HL-60 (cell line): ENCODE data around the gene ADPGK.

Experiments used
- DNase-seq, 2 experiments: peaks; one replicate each; pipeline ENCODE4 v3.0.0-alpha.2; 2010 to 2020; ENCODE audit warnings: low read depth in 1 of 2, low spot score in 1 of 2
- H3K27ac ChIP-seq: fragments of 250-450 bp; sonication (Bioruptor Pico); replicated peaks from 2 replicates; pipeline ENCODE4 v1.5.1; 2020; ENCODE audit warnings: mild to moderate bottlenecking, moderate library complexity
- H3K27me3 ChIP-seq: fragments of 250-450 bp; sonication (Bioruptor Pico); 2 replicates; pipeline ENCODE4 v1.5.1; 2021; ENCODE audit warnings: mild to moderate bottlenecking, moderate library complexity; ENCODE audit not compliant: insufficient read depth, poor library complexity, severe bottlenecking
- H3K4me3 ChIP-seq: replicated peaks from 2 replicates; pipeline ENCODE4 v1.5.1; 2011; ENCODE audit warnings: mild to moderate bottlenecking, control low read depth, low read length; ENCODE audit not compliant: insufficient read depth
- GABPA ChIP-seq: IDR thresholded peaks from 2 replicates; pipeline ENCODE4 v1.6.1; 2012; ENCODE audit warnings: low read depth
- POLR2AphosphoS5 ChIP-seq: IDR thresholded peaks from 2 replicates; pipeline ENCODE4 v1.6.1; 2012; ENCODE audit warnings: low read depth
- SPI1 ChIP-seq: IDR thresholded peaks from 2 replicates; pipeline ENCODE4 v1.6.1; 2012; ENCODE audit warnings: low read depth, mild to moderate bottlenecking, borderline replicate concordance
- TF ChIP-seq, protein P1 (sequence below): IDR thresholded peaks from 2 replicates; pipeline ENCODE4 v1.6.1; 2012; ENCODE audit warnings: low read depth; ENCODE audit not compliant: insufficient replicate concordance
- TF ChIP-seq, protein P2 (sequence below): IDR thresholded peaks from one replicate; pipeline ENCODE4 v1.5.1; 2011; ENCODE audit warnings: low read length, control low read depth, inconsistent platforms; ENCODE audit not compliant: insufficient read depth

Gene ADPGK

DNA sequence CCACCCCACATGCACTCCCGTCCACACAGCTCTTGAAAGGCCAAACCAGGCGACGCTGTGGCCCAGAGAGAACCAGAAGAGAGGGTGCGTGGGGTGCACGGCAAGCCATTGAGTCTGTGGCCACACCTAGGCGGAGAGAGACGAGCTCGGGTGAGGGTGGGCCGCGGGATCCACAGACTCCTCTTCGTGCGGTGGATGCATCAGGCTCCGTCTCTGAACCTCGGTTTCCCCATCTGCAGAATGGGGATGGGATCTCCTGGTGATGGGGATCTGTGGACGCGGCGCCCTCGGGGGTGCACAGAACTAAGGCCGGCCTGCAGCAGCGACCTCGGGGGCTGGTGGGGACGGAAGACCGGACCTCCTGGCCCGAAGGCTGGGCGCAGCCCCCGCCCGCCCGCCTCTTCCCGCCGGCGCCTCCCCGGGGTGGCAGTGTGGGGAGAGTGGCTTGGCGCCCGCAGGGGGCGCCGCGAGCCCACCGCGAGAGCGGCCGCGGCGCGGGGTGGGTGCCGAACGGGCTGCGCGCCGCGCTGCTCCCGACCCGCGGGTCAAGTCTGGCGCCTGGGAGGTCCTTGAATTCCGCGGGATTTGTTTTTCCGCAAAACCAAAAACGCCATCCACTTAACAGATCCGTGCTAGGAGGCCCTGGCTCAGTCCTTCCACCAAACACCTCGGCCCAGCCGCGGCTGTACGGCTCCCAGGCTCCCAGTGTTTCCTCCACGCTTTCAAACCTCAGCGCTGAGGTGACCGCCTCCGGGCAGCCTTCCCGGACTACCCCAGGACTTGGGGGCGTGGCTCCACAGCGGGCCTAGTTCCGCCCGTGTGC, 13.2 kb upstream of the ADPGK start:
- TF ChIP-seq, protein P1, sequence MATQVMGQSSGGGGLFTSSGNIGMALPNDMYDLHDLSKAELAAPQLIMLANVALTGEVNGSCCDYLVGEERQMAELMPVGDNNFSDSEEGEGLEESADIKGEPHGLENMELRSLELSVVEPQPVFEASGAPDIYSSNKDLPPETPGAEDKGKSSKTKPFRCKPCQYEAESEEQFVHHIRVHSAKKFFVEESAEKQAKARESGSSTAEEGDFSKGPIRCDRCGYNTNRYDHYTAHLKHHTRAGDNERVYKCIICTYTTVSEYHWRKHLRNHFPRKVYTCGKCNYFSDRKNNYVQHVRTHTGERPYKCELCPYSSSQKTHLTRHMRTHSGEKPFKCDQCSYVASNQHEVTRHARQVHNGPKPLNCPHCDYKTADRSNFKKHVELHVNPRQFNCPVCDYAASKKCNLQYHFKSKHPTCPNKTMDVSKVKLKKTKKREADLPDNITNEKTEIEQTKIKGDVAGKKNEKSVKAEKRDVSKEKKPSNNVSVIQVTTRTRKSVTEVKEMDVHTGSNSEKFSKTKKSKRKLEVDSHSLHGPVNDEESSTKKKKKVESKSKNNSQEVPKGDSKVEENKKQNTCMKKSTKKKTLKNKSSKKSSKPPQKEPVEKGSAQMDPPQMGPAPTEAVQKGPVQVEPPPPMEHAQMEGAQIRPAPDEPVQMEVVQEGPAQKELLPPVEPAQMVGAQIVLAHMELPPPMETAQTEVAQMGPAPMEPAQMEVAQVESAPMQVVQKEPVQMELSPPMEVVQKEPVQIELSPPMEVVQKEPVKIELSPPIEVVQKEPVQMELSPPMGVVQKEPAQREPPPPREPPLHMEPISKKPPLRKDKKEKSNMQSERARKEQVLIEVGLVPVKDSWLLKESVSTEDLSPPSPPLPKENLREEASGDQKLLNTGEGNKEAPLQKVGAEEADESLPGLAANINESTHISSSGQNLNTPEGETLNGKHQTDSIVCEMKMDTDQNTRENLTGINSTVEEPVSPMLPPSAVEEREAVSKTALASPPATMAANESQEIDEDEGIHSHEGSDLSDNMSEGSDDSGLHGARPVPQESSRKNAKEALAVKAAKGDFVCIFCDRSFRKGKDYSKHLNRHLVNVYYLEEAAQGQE, result no peak
- TF ChIP-seq, protein P2, sequence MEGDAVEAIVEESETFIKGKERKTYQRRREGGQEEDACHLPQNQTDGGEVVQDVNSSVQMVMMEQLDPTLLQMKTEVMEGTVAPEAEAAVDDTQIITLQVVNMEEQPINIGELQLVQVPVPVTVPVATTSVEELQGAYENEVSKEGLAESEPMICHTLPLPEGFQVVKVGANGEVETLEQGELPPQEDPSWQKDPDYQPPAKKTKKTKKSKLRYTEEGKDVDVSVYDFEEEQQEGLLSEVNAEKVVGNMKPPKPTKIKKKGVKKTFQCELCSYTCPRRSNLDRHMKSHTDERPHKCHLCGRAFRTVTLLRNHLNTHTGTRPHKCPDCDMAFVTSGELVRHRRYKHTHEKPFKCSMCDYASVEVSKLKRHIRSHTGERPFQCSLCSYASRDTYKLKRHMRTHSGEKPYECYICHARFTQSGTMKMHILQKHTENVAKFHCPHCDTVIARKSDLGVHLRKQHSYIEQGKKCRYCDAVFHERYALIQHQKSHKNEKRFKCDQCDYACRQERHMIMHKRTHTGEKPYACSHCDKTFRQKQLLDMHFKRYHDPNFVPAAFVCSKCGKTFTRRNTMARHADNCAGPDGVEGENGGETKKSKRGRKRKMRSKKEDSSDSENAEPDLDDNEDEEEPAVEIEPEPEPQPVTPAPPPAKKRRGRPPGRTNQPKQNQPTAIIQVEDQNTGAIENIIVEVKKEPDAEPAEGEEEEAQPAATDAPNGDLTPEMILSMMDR, result peak; percentile 7
- peak in 1 of 2 experiments; percentile 16 for DNase-seq
- H3K4me3 ChIP-seq, result peak overlapping the region; percentile 43
- no peaks in the 10 kb centered on the region for H3K27me3 ChIP-seq
- no peak overlapping the region for H3K27ac ChIP-seq

DNA sequence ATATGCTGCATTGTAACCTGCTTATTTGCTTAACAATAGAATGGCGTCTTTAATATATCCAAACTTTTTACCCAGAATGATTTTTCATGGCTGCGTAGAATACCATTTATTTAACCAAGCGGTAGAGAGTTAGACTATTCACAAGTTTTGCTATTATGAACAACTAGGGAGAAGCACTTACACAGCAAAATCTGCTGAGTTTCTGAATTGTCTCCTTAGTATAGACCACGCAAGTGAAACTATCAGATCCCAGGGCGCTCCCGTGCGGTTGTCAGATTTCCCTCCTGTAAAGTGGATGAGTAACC, 12.6 kb upstream of the ADPGK start:
- Histone ChIP-seq H3K4me3 (peak overlapping the region; percentile 43; the same call in 1 of the 2 replicates), H3K27me3 (no peaks in the 10 kb centered on the region), H3K27ac (no peak overlapping the region)
- TF ChIP-seq, protein P1, result no peak
- TF ChIP-seq, protein P2, result no peak
- TF ChIP-seq SPI1 (no peak), POLR2AphosphoS5 (no peak)
- DNase-seq, result no peak

DNA sequence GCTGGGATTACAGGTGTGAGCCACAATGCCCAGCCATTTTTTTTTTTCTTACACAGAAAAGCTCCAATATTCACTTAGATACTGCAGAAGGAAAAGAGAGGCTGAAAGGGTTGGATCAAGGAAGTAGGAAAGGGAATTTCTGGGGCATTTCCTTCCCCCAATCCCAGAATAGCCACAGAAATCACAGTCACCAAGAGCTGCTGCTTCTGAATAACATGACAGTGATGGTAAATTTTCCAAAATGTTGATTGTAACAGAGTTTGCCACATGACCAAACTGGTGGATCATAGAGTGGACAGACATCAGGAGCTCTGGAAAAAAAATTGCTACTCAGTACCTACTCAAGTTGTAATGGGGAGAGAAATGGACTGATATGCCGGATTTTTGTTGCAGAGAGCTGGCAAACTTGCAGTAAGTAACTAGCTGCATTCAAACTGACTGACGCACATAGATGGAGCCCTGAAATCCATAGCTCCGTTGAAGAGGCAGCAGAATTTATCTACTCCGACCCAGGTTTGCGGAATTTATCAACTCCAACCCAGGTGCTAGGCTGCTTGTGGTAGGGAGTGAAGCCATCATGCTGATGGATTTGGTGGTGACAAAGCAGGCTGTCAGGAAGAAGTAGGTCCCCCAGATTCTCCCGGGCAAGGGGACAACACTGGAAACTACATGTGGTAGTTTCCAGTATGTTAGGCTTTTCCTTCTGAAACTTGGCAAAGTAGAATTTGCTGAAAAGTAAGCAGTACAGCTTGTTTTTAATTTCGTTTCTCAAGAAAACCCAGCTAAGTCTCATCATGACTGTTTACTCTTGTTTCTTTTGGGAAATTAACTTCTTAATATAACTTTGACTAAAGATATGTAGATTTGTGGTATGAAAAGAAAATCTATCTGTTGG, 10.5 kb upstream of the ADPGK start:
- TF ChIP-seq, protein P1, result no peak
- no peak for TF ChIP-seq SPI1
- TF ChIP-seq, protein P2, result no peak
- TF ChIP-seq POLR2AphosphoS5, result no peak
- no peak for TF ChIP-seq GABPA
- no peak for DNase-seq
- Histone ChIP-seq H3K4me3 (no peak overlapping the region), H3K27ac (no peak overlapping the region), H3K27me3 (no peaks in the 10 kb centered on the region)
